PC-9 (cell line): ENCODE data around the gene OBI1. TPM values are rescaled to one million over a fixed set of nuclear protein-coding genes. Genes with fewer than 3 reads are reported as not detected.

Experiments
- BruUV-seq: library from RNA; stranded (reverse); fragments of 400-500 nt; replicated peaks from 2 replicates; lab custom pipeline; 2021; lab: Mats Ljungman, UMichigan
- CTCF ChIA-PET: fragments of 300-600 bp; sonication (Branson Sonifier 250); formaldehyde crosslinking; loops from one replicate; lab custom pipeline; 2022; ENCODE audit warnings: antibody characterized with exemption; lab: Charles Lee
- POLR2A ChIA-PET: fragments of 300-600 bp; sonication (Branson Sonifier 250); formaldehyde crosslinking; loops from one replicate; lab custom pipeline; 2022; ENCODE audit warnings: antibody characterized with exemption; ENCODE audit not compliant: unreplicated experiment; lab: Charles Lee
- DNase-seq, 2 experiments: peaks; one replicate each; pipeline versions ENCODE4 v3.0.0 to v3.0.0-alpha.2; 2015 to 2022; ENCODE audit warnings: mixed read lengths in 1 of 2
- H2AFZ ChIP-seq: fragments of 200-600 bp; sonication (generic); 2 replicates; pipeline ENCODE4 v1.8.1; 2017; ENCODE audit warnings: antibody characterized with exemption
- H3F3A ChIP-seq: fragments of 200-600 bp; sonication (generic); 2 replicates; pipeline ENCODE4 v1.8.1; 2017; ENCODE audit warnings: antibody characterized with exemption, mild to moderate bottlenecking, low read depth; ENCODE audit not compliant: insufficient read depth
- H3K27ac ChIP-seq: fragments of 200-600 bp; sonication (generic); 2 replicates; pipeline ENCODE4 v1.6.1; 2016; ENCODE audit warnings: mixed run types
- H3K27me3 ChIP-seq: fragments of 200-600 bp; sonication (generic); 2 replicates; pipeline ENCODE4 v1.6.1; 2016; ENCODE audit warnings: low read depth, mixed run types; ENCODE audit not compliant: insufficient read depth
- H3K36me3 ChIP-seq: fragments of 200-600 bp; sonication (generic); 2 replicates; pipeline ENCODE4 v1.6.1; 2016; ENCODE audit warnings: low read depth, mixed run types
- H3K4me1 ChIP-seq: fragments of 200-600 bp; sonication (generic); replicated peaks from 2 replicates; pipeline ENCODE4 v1.6.1; 2016; ENCODE audit warnings: mixed run types; ENCODE audit not compliant: insufficient read depth
- H3K4me2 ChIP-seq: fragments of 200-600 bp; sonication (generic); 2 replicates; pipeline ENCODE4 v1.6.1; 2017; ENCODE audit warnings: mixed run types
- H3K4me3 ChIP-seq: fragments of 200-600 bp; sonication (generic); 2 replicates; pipeline ENCODE4 v1.6.1; 2016; ENCODE audit warnings: mixed run types
- H3K79me2 ChIP-seq: fragments of 200-600 bp; sonication (generic); 2 replicates; pipeline ENCODE4 v1.6.1; 2017; ENCODE audit warnings: low read depth, mixed run types
- H3K9me2 ChIP-seq: fragments of 200-600 bp; sonication (generic); 2 replicates; pipeline ENCODE4 v1.8.1; 2017; ENCODE audit warnings: mild to moderate bottlenecking; ENCODE audit not compliant: insufficient read depth
- H3K9me3 ChIP-seq: fragments of 200-600 bp; sonication (generic); 2 replicates; pipeline ENCODE4 v1.8.1; 2016; ENCODE audit warnings: low read depth; ENCODE audit not compliant: insufficient read depth
- H4K20me1 ChIP-seq: fragments of 200-600 bp; sonication (generic); 2 replicates; pipeline ENCODE4 v1.8.1; 2017; ENCODE audit not compliant: insufficient read depth
- EZH2 ChIP-seq: fragments of 200-600 bp; sonication (generic); IDR thresholded peaks from 2 replicates; pipeline ENCODE4 v1.8.0; 2017; ENCODE audit warnings: antibody characterized with exemption, low read depth
- intact Hi-C: fragments of 100-400 bp; cut with micrococcal nuclease; formaldehyde crosslinking; loops from one replicate; pipeline ENCODE4 v1.10.0; 2022; ENCODE audit not compliant: unreplicated experiment
- total RNA-seq: library from RNA; stranded (reverse); gene quantifications from 2 replicates; pipeline ENCODE4 v1.2.3, GENCODE V29; 2021
- TF ChIP-seq, protein P1 (sequence below): fragments of 200-600 bp; sonication (generic); conservative IDR thresholded peaks from 2 replicates; pipeline ENCODE4 v1.6.1; 2017; ENCODE audit warnings: mixed run types, antibody characterized with exemption, mild to moderate bottlenecking, moderate library complexity

Gene OBI1
- total RNA-seq, 1 experiment from 2014 or later = 11.9 TPM

DNA sequence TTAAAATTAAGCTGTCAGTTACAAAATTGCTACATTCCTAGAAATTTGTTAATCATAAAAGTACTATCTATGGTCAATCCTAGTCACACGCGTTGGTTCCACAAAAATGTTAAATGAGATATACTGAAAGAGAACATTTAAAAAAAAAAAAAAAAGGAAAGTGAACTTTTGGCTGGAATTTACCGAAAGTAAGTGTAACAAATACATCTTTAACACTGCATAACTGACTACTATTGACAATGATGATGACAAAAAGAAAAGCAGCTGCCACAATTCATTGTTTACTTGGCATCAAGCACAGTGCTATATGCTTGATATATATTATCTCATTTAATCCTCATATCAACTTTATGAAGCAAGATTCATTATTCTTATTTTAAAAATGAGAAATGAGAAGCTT, 35.8 kb downstream of the OBI1 start:
- H3K27me3 ChIP-seq = no peaks in the 10 kb centered on the region
- H3K4me1 ChIP-seq = no peaks in the 10 kb centered on the region
- H3K27ac ChIP-seq = no peak overlapping the region
- H3K36me3 ChIP-seq = peaks cover 11% of the 10 kb centered on the region; the same call in 1 of the 2 replicates
- no peaks in the 10 kb centered on the region for H3K9me2 ChIP-seq
- H3K9me3 ChIP-seq = no peaks in the 10 kb centered on the region
- H4K20me1 ChIP-seq = peaks cover 9% of the 10 kb centered on the region
- BruUV-seq = no TSS peak
- H3K79me2 ChIP-seq = no peaks in the 10 kb centered on the region
- no peak overlapping the region for H3K4me2 ChIP-seq
- POLR2A ChIA-PET = no interaction called here
- H3F3A ChIP-seq = no peaks in the 10 kb centered on the region
- intact Hi-C loops = no loop called here
- no peak overlapping the region for H2AFZ ChIP-seq
- TF ChIP-seq EZH2 = no peak
- TF ChIP-seq, protein P1, sequence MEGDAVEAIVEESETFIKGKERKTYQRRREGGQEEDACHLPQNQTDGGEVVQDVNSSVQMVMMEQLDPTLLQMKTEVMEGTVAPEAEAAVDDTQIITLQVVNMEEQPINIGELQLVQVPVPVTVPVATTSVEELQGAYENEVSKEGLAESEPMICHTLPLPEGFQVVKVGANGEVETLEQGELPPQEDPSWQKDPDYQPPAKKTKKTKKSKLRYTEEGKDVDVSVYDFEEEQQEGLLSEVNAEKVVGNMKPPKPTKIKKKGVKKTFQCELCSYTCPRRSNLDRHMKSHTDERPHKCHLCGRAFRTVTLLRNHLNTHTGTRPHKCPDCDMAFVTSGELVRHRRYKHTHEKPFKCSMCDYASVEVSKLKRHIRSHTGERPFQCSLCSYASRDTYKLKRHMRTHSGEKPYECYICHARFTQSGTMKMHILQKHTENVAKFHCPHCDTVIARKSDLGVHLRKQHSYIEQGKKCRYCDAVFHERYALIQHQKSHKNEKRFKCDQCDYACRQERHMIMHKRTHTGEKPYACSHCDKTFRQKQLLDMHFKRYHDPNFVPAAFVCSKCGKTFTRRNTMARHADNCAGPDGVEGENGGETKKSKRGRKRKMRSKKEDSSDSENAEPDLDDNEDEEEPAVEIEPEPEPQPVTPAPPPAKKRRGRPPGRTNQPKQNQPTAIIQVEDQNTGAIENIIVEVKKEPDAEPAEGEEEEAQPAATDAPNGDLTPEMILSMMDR = no peak
- H3K4me3 ChIP-seq = no peak overlapping the region
- CTCF ChIA-PET = no interaction called here
- DNase-seq = no peak

GRCh38 chr13:78620936-78621470, 38.0 kb downstream of the OBI1 start:
- intact Hi-C loops = no loop called here
- POLR2A ChIA-PET = no interaction called here

GRCh38 chr13:78618411-78618810, 40.5 kb downstream of the OBI1 start:
- Histone ChIP-seq H3K9me3 (no peaks in the 10 kb centered on the region), H4K20me1 (0 out of 2 replicates have a peak, but pooled peaks cover 2% of the 10 kb centered on the region), H2AFZ (no peak overlapping the region), H3K79me2 (no peaks in the 10 kb centered on the region), H3K27me3 (no peaks in the 10 kb centered on the region), H3K4me1 (no peaks in the 10 kb centered on the region), H3K4me3 (no peak overlapping the region), H3K27ac (no peak overlapping the region), H3F3A (no peaks in the 10 kb centered on the region), H3K4me2 (no peak overlapping the region), H3K9me2 (no peaks in the 10 kb centered on the region), H3K36me3 (peaks cover 3% of the 10 kb centered on the region; the same call in 1 of the 2 replicates)
- CTCF ChIA-PET = no interaction called here
- POLR2A ChIA-PET = no interaction called here
- no peak for DNase-seq
- no TSS peak for BruUV-seq
- intact Hi-C loops = no loop called here
- no peak for TF ChIP-seq EZH2
- TF ChIP-seq, protein P1 = no peak

More at GRCh38 chr13:78620936-78621470, 38.0 kb downstream of the OBI1 start:
- no peaks in the 10 kb centered on the region for H3K9me2 ChIP-seq
- H4K20me1 ChIP-seq = peaks cover 9% of the 10 kb centered on the region
- H3K79me2 ChIP-seq = no peaks in the 10 kb centered on the region
- TF ChIP-seq, protein P1 = no peak
- TF ChIP-seq EZH2 = no peak
- H3F3A ChIP-seq = no peaks in the 10 kb centered on the region
- no peaks in the 10 kb centered on the region for H3K27me3 ChIP-seq
- no peaks in the 10 kb centered on the region for H3K4me1 ChIP-seq
- no peak for DNase-seq
- BruUV-seq = no TSS peak
- H3K27ac ChIP-seq = no peak overlapping the region
- CTCF ChIA-PET = no interaction called here
- peaks cover 8% of the 10 kb centered on the region; the same call in 1 of the 2 replicates for H3K36me3 ChIP-seq
- no peak overlapping the region for H3K4me2 ChIP-seq
- no peak overlapping the region for H2AFZ ChIP-seq
- no peak overlapping the region for H3K4me3 ChIP-seq
- H3K9me3 ChIP-seq = no peaks in the 10 kb centered on the region
